ENCODE results near the gene RNPEPL1. TPM values are rescaled to one million over a fixed set of nuclear protein-coding genes. Genes with fewer than 3 reads are reported as not detected.

Gene RNPEPL1
- total and polyA plus RNA-seq, 7 donors: 23.1 to 136 (median 64.3) TPM

DNA sequence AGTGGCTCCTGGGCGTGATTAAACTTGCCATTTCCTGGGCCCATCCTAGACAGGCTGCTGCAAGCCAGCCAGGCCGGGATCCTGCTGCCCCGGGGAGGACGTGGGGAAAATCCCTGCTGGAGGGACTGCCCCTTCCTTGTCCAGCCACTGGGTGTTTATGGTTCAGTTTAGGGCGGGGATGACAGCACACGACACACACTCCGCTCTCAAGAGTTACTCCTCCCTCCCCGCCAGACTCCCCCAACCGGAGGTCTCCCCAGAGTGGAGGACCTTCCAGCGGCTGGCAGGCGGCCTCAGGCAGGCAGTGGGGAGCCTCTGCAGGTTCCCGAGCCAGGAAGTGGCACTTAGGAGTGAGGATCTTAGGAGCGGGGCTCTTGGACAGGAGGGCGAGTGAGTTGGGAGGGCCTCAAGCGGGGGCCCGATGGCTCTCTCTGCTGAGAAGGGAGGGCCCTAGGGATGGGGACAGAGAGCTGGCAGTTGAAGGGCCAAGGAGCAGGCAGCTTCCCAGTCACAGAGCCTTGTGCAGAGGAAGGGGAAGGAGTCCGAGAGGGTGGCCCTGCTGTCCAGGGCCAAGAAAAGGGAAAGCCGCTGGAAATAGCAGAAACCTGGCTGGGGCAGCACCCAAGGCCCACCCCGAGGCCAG is 51.3 kb downstream of the RNPEPL1 start:
- Histone ChIP-seq H3K4me3 (no peak overlapping the region), H3K9me3 (no peaks in the 10 kb centered on the region), H3K4me1 (no peaks in the 10 kb centered on the region), H3K27ac (no peak overlapping the region), H3K27me3 (peaks cover 0 to 7% (median 0%) of the 10 kb centered on the region in 3 donors), H3K36me3 (no peaks in the 10 kb centered on the region)
- intact Hi-C loops (cut with DNase I): no loop called here
- WGBS, 2 donors: 67 to 78% methylated on average over 19 of the region's 19 CpGs
- TF ChIP-seq POLR2AphosphoS5 (IDR thresholded peaks at IDR 0.05) (no peak), EP300 (IDR thresholded peaks at IDR 0.05) (no peak), POLR2A (IDR thresholded peaks at IDR 0.05) (no peak)
- TF ChIP-seq, protein P1, sequence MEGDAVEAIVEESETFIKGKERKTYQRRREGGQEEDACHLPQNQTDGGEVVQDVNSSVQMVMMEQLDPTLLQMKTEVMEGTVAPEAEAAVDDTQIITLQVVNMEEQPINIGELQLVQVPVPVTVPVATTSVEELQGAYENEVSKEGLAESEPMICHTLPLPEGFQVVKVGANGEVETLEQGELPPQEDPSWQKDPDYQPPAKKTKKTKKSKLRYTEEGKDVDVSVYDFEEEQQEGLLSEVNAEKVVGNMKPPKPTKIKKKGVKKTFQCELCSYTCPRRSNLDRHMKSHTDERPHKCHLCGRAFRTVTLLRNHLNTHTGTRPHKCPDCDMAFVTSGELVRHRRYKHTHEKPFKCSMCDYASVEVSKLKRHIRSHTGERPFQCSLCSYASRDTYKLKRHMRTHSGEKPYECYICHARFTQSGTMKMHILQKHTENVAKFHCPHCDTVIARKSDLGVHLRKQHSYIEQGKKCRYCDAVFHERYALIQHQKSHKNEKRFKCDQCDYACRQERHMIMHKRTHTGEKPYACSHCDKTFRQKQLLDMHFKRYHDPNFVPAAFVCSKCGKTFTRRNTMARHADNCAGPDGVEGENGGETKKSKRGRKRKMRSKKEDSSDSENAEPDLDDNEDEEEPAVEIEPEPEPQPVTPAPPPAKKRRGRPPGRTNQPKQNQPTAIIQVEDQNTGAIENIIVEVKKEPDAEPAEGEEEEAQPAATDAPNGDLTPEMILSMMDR (IDR thresholded peaks at IDR 0.05): no peak
- DNase-seq: peak; percentile 49

DNA sequence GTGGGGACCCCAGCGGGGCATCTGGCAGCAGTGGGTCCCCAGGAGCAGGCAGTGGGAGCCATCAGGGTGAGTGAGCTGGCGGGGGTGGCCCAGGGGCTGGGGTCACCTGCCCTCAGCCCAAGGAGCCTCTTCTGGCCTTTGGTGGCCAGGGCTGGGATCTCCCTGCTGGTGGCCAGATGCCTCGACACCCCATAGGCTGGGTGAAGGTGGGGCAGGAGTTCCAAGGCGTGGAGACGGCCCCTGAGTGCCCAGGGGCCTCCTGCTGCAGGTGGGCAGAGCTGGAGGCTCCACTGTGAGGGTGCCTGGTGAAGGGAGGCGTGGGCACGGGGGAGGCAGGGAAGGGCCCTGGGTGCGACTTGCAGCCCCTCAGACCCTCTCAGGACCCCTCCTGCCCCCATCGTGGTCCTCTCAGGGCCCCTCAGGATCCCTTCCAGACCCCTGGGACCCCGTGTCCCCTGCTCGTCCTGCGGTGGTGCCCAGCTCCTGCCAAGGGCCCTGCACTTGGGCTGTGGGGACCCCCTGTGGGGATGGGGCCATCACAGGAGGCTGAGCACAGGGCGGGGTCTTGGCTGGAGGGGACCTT is 52.0 kb downstream of the RNPEPL1 start:
- peak; percentile 54 for DNase-seq
- Histone ChIP-seq H3K9me3 (no peaks in the 10 kb centered on the region), H3K27ac (no peak overlapping the region), H3K4me3 (no peak overlapping the region), H3K27me3 (peaks cover 0 to 7% (median 0%) of the 10 kb centered on the region in 3 donors), H3K36me3 (no peaks in the 10 kb centered on the region), H3K4me1 (no peaks in the 10 kb centered on the region)
- 91 to 95% methylated on average over 13 of the region's 13 CpGs for WGBS, 2 donors
- TF ChIP-seq EP300 (IDR thresholded peaks at IDR 0.05): no peak
- intact Hi-C loops (cut with DNase I): no loop called here

DNA sequence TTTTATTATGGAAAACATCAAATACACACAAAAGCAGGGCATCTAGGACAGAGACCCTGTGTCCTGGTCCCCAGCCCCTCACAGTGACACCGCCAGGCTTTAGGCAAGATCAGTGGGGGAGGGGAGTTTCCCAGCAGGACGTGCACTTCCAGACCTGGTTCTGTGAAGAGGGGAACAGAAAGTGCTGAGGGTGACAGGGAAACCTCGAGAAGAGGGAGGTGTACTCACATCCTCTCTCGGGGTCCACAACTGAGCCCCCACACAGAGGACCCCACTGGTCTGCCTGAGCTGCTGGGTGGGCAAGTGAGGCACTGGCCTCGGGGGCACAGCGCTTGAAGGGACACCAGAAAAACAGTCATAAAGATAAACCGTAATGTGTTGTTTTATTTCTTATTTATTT is 52.6 kb downstream of the RNPEPL1 start:
- peaks cover 0 to 7% (median 0%) of the 10 kb centered on the region in 3 donors for H3K27me3 ChIP-seq
- no peak for DNase-seq
- H3K27ac ChIP-seq: no peak overlapping the region
- H3K9me3 ChIP-seq: no peaks in the 10 kb centered on the region
- no peaks in the 10 kb centered on the region for H3K4me1 ChIP-seq
- intact Hi-C loops (cut with DNase I): no loop called here
- H3K36me3 ChIP-seq: no peaks in the 10 kb centered on the region
- WGBS, 2 donors: 79 to 86% methylated on average over 7 of the region's 7 CpGs
- TF ChIP-seq POLR2AphosphoS5 (IDR thresholded peaks at IDR 0.05) (no peak), EP300 (IDR thresholded peaks at IDR 0.05) (no peak), POLR2A (IDR thresholded peaks at IDR 0.05) (no peak)
- TF ChIP-seq, protein P1 (IDR thresholded peaks at IDR 0.05): no peak
- no peak overlapping the region for H3K4me3 ChIP-seq

DNA sequence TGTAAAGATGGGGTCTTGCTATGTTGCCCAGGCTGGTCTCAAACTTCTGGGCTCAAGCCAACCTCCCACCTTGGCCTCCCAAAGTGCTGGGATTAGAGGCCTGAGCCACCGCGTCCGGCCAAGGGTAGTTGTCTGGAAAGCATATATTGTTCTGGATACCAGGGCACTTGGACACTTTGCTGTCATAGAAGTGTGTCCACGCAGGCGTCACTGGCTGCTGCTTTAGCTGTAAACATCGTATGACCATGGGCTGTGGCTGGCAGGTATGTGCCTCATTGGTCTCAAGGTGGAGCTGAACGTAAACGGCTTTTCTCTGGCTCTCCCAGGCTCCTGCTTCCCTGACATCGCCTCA is 53.8 kb downstream of the RNPEPL1 start:
- 72 to 76% methylated on average over 9 of the region's 9 CpGs for WGBS, 2 donors
- Histone ChIP-seq H3K36me3 (no peaks in the 10 kb centered on the region), H3K27me3 (peaks cover 0 to 7% (median 0%) of the 10 kb centered on the region in 3 donors), H3K4me1 (no peaks in the 10 kb centered on the region), H3K4me3 (no peak overlapping the region), H3K9me3 (no peaks in the 10 kb centered on the region), H3K27ac (no peak overlapping the region)
- intact Hi-C loops (cut with DNase I): no loop called here
- TF ChIP-seq, protein P1 (IDR thresholded peaks at IDR 0.05): no peak
- no peak for TF ChIP-seq POLR2A (IDR thresholded peaks at IDR 0.05)
- TF ChIP-seq POLR2AphosphoS5 (IDR thresholded peaks at IDR 0.05): no peak
- TF ChIP-seq EP300 (IDR thresholded peaks at IDR 0.05): no peak
- DNase-seq: peak; percentile 55

DNA sequence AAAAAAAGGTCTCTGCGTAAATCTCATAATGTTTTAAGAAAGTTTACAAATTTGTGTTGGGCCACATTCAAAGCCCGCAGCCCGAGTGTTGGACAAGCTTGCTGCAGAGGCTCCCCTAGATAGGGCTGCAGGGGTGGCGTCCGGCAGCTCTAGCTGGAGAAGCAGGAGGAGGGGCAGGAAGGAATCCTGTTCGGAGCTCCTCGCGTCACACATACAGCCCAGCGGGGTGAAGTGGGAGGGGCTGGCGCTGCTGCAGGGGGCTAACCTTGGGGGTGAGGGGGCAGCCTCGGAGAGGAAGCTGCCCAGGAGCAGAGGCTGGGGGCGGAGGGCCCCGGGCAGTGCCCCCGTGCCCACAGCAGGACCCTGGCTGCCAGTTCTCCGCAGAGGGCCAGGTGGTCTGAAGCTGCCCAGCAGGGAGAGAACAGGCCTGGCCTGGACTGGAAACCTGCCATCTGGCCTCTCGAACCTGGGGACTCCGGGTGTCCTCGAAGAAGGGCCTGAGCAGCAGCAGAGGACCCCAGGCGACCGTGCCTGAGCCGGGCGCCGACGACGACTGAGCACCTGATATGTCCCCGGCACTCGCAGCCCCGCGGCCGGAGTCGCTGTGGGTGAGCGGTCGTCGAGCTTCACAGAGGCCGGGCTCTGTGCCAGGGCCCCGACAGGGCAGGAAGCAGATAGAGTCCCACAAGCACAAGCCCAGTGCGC is 54.4 kb downstream of the RNPEPL1 start:
- H3K27me3 ChIP-seq: peaks cover 0 to 7% (median 0%) of the 10 kb centered on the region in 3 donors
- H3K4me3 ChIP-seq: no peak overlapping the region
- intact Hi-C loops (cut with DNase I): no loop called here
- H3K27ac ChIP-seq: no peak overlapping the region
- H3K4me1 ChIP-seq: no peaks in the 10 kb centered on the region
- H3K9me3 ChIP-seq: no peaks in the 10 kb centered on the region
- H3K36me3 ChIP-seq: no peaks in the 10 kb centered on the region
- WGBS, 2 donors: 36 to 79% methylated on average over 37 of the region's 37 CpGs
- peak; percentile 63 for DNase-seq
- TF ChIP-seq POLR2A (IDR thresholded peaks at IDR 0.05) (no peak), POLR2AphosphoS5 (IDR thresholded peaks at IDR 0.05) (no peak), EP300 (IDR thresholded peaks at IDR 0.05) (no peak)
- TF ChIP-seq, protein P1 (IDR thresholded peaks at IDR 0.05): no peak

Measured in sigmoid colon (tissue), 7 donors.